Psoas muscle (tissue), 8 donors: Measurements from ENCODE around the gene KIAA1671. TPM values are rescaled to one million over a fixed set of nuclear protein-coding genes. Genes with fewer than 3 reads are reported as not detected.

ENCODE experiments used
- ATAC-seq, 4 donors: fragments of 200-7000 bp; cut with Tn5 transposase; one replicate each; pipeline ENCODE4 v1.9.1; 2020; ENCODE audit warnings: moderate library complexity in 3 of 4, mild to moderate bottlenecking in 2 of 4
- DNase-seq, 2 donors: peaks; one replicate each; pipeline ENCODE4 v3.0.0-alpha.2; 2020
- H3K27ac ChIP-seq: fragments of 200-600 bp; one replicate; pipeline ENCODE4 v1.8.0; 2022
- H3K27me3 ChIP-seq, 3 donors: fragments of 200-600 bp in 1 of 3; one replicate each; pipeline versions ENCODE4 v1.6.1 to v1.8.0; 2013 to 2022; ENCODE audit warnings: low read length in 2 of 3, mild to moderate bottlenecking in 2 of 3, moderate library complexity in 1 of 3; ENCODE audit not compliant: insufficient read depth in 3 of 3
- H3K36me3 ChIP-seq, 2 donors: fragments of 200-600 bp in 1 of 2; one replicate each; pipeline versions ENCODE4 v1.6.1 to v1.8.0; 2013 to 2022; ENCODE audit warnings: low read depth in 1 of 2, mild to moderate bottlenecking in 1 of 2, moderate library complexity in 1 of 2; ENCODE audit not compliant: insufficient read depth in 1 of 2
- H3K4me1 ChIP-seq: fragments of 200-600 bp; one replicate; pipeline ENCODE4 v1.8.0; 2022
- H3K4me3 ChIP-seq: fragments of 200-600 bp; one replicate; pipeline ENCODE4 v1.8.0; 2022; ENCODE audit warnings: mild to moderate bottlenecking
- H3K9me3 ChIP-seq: fragments of 200-600 bp; one replicate; pipeline ENCODE4 v1.8.0; 2022
- WGBS, 3 donors: extraction: QIAGEN DNeasy Blood & Tissue Kit; methylation state at CpG; one replicate each; pipeline versions ENCODE4 v1.1.6 to v1.1.7; 2013; 5-methylcytosine and 5-hydroxymethylcytosine counted together
- intact Hi-C, 2 donors: fragments of 100-400 bp; cut with DNase I; formaldehyde crosslinking; loops; one replicate each; pipeline versions ENCODE4 v1.11.0 to v1.14.2; 2022
- polyA plus RNA-seq, 3 donors: library from polyadenylated mRNA; stranded (reverse); fragments of 200-250 nt; gene quantifications; one replicate each; pipeline ENCODE4 v1.2.3, GENCODE V29; 2013
- total RNA-seq, 4 donors: library from RNA; stranded (reverse); fragmentation: NEBNext Ultra II Directional in 2 of 4; extraction: Animal tissue kit (Norgen Biotek cat#: 25700) in 2 of 4; gene quantifications; one replicate each; pipeline versions ENCODE4 v1.2.1 to v1.2.4, GENCODE V29; 2021 to 2023
- TF ChIP-seq, protein P1 (sequence below): fragments of 200-600 bp; IDR thresholded peaks from one replicate; pipeline ENCODE4 v1.8.0; 2022; ENCODE audit warnings: antibody characterized with exemption
- donor health status: healthy with polysubstance abuse.
- donor health status: DM: no; HTN: no; CAD: no; lungs with moderate emphysema.
- donor health status: Bipolar disorder and iron deficiency.
- donor health status: healthy.
- donor health status: DM: yes; HTN: yes; CAD: no.
- donor health status: DM: no; HTN: no; CAD: no.
- donor health status: DM: no; HTN: no; CAD: no.
- donor health status: DM: yes; HTN: yes; CAD: no.

Gene KIAA1671
- total and polyA plus RNA-seq, 7 donors = 1.9 to 56.9 (median 15.8) TPM

DNA sequence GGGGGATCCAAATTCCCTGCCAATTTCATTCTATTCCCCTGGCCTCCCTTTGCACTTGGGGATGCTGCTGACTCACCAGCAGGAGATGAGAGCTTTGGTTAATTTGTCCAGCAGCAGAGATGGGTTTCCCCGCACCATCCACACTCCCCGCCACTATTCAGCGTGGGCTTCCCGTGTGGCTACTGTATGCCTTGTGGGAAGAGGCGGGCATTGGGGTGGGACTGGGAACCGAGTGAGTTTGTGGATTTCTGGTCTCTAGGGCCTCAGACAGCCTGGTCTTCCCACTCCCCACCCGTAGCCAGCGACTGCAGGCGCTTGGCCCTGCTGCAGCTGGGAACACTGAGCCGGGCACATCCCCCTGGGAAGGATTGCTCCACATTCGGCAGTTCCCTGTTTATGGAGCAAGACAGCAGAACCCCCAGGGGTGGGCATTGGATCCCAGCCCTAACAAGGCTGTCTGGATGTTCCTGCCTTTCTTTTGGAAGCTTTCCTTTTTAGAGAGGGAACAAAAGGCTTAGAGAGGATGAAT, 23.4 kb downstream of the KIAA1671 start:
- WGBS, 3 donors = 29 to 44% (median 42%) methylated on average over 11 of the region's 11 CpGs
- no peaks in the 10 kb centered on the region for H3K9me3 ChIP-seq
- H3K27me3 ChIP-seq = no peaks in the 10 kb centered on the region
- intact Hi-C loops = no loop called here
- no peaks in the 10 kb centered on the region for H3K4me1 ChIP-seq
- no peak overlapping the region for H3K4me3 ChIP-seq
- peak overlapping the region; percentile 16 for H3K27ac ChIP-seq
- H3K36me3 ChIP-seq = no peaks in the 10 kb centered on the region
- DNase-seq (peak; percentile 77 to 91), ATAC-seq (peak in 3 of 4 donors; percentile 48 to 78 (median 60))
- TF ChIP-seq, protein P1, sequence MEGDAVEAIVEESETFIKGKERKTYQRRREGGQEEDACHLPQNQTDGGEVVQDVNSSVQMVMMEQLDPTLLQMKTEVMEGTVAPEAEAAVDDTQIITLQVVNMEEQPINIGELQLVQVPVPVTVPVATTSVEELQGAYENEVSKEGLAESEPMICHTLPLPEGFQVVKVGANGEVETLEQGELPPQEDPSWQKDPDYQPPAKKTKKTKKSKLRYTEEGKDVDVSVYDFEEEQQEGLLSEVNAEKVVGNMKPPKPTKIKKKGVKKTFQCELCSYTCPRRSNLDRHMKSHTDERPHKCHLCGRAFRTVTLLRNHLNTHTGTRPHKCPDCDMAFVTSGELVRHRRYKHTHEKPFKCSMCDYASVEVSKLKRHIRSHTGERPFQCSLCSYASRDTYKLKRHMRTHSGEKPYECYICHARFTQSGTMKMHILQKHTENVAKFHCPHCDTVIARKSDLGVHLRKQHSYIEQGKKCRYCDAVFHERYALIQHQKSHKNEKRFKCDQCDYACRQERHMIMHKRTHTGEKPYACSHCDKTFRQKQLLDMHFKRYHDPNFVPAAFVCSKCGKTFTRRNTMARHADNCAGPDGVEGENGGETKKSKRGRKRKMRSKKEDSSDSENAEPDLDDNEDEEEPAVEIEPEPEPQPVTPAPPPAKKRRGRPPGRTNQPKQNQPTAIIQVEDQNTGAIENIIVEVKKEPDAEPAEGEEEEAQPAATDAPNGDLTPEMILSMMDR = no peak

DNA sequence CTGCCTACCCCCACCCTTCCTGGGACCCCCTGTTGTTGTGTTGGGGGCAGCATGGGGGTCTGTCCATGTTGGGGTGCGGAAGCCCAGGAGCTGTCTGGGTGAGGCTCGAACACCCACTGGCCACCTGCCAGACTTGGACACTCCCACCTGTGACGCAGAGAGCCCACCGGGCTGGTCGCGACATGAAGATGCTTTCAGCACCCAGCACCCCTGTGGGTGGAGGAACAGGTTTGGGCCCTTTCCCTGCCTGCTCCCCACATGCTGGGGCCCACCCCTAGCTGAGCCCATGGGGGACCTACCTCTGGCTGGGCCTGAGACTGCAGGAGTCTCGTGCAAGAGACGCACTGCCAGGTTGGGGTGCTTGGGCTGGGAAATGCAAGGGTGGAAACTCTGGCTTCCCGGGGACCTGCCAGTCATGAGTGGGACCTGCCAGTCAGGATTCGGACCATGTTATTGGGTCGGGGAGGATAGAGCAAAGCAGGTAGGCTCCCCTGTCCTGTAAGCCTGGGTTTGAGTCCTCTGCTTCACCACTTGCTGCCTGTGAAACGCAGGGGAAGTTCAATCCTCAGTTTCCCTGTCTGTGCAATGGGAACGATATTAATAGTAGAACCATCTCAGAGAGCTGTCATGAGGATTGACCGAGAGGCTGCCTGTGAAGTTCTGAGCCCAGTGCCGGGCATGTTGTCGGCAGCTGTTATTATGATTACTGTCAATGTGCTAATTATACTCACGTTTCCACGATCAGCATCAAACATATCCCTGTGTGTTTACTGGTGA, 24.1 kb downstream of the KIAA1671 start:
- peak in 1 of 2 donors; percentile 59 for DNase-seq
- intact Hi-C loops = no loop called here
- TF ChIP-seq, protein P1 = no peak
- H3K4me1 ChIP-seq = no peaks in the 10 kb centered on the region
- H3K4me3 ChIP-seq = no peak overlapping the region
- 39 to 60% (median 46%) methylated on average over 18 of the region's 18 CpGs for WGBS, 3 donors
- peak in 1 of 4 donors; percentile 18 for ATAC-seq
- no peaks in the 10 kb centered on the region for H3K36me3 ChIP-seq
- peak overlapping the region; percentile 71 for H3K27ac ChIP-seq
- no peaks in the 10 kb centered on the region for H3K9me3 ChIP-seq
- no peaks in the 10 kb centered on the region for H3K27me3 ChIP-seq

DNA sequence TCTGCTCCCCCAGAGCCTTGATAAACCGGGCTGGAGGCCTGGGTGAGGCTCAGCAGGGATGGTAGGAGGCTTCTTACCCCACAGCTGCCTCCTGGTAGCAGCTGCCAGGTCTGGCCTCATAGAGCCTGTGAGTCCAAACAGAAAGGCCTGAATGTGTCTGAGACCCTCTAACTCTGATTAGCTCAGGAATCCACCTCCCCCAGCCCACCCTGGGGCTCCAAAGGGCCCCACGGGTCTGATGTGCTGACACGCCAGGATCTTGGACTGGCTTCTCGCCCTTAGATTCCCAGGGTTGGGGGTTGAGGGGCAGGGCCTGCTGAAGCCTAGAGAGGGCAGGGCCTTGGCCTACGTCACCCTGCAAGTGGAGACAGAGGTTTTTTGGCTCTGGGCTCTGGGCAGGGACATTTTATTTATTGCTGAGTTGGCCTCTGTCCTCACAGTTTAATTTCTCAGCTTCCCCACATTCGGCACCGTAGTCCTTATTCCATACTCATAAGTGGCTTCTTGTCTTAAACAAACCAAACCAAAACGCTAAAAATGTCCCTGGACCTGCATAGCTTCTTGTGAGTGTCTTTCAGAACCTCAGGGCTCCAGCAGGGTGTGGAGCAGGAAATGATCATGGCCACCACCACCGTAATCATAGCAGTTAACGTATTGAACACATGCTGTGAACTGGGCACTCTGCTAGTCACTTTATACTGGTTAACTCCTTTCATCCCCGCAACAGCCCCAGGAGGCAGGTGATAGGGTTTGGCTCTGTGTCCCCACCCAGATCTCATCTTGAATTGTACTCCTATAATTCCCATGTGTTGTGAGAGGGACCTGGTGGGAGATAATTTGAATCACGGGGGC, 25.1 kb downstream of the KIAA1671 start:
- Histone ChIP-seq H3K4me3 (no peak overlapping the region), H3K9me3 (no peaks in the 10 kb centered on the region), H3K4me1 (no peaks in the 10 kb centered on the region), H3K27ac (peak overlapping the region; percentile 71), H3K36me3 (no peaks in the 10 kb centered on the region), H3K27me3 (no peaks in the 10 kb centered on the region)
- TF ChIP-seq, protein P1 = no peak
- 34 to 44% (median 38%) methylated on average over 12 of the region's 12 CpGs for WGBS, 3 donors
- ATAC-seq (peak; percentile 41 to 66 (median 60)), DNase-seq (peak; percentile 43 to 68)
- intact Hi-C loops = no loop called here

DNA sequence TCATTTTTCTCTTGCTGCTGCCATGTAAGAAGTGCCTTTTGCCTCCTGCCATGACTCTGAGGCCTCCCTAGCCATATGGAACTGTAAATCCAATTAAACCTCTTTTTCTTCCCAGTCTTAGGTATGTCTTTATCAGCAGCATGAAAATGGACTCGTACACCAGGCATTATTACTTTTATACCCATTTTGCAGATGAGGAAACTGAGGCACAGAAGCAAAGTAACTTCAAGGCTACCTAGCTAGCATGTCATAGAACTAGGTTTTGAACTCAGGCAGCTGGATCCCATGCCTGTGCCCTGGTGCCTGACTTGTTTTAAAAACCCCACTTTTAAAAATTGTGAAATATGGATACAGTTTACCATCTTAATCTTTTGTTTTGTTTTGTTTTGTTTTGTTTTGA, 25.8 kb downstream of the KIAA1671 start:
- intact Hi-C loops = no loop called here
- WGBS, 3 donors = 89 to 97% (median 93%) methylated on average over 1 of the region's 1 CpG
- TF ChIP-seq, protein P1 = no peak
- no peaks in the 10 kb centered on the region for H3K27me3 ChIP-seq
- peak overlapping the region; percentile 71 for H3K27ac ChIP-seq
- DNase-seq (no peak), ATAC-seq (no peak)
- H3K36me3 ChIP-seq = no peaks in the 10 kb centered on the region
- no peaks in the 10 kb centered on the region for H3K4me1 ChIP-seq
- H3K4me3 ChIP-seq = no peak overlapping the region
- H3K9me3 ChIP-seq = no peaks in the 10 kb centered on the region
